Measurements from ENCODE around the gene FBLN2.

DNA sequence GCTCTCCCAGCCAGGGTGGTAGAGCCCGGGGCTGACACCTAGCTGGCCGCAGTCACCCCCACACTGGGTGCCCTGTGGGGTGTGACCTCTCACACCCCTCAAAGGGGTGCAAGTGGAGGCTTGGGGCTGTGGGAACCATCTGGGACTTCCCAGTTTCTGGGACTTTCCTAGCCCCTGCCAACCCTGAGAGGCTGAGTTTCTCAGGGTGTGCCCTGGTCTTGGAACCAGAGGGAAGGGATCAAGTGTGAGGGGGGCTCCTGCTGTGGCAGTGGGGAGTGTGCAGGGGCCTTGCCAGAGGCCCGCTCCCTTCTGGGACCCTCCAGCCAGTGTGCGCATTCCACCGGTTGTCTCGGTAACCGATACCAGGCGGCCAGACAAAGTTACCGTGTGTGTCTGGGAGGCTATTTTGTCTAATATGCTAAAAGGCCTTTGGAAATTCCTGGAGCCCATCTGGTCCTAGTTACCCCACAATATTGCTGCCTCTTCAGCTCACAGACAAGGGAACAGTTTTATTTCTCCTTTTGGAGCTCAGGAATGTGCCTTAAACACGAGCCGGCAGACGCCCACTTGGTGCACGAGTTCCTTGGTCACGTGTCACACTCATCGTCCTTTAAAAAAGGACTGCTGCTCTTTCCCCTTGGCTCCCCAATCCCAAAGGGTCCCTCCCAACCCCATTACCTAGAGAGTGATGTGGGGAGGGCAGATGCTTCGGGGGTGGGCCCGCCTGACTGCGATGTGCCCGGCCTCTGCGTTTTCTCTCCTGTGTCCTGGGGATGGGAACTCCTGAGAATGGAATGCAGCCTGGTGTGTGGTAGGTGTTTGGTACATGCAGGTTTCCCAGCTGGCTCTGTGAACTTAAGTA, 35.6 kb upstream of the FBLN2 start:
- TF ChIP-seq, protein P1, sequence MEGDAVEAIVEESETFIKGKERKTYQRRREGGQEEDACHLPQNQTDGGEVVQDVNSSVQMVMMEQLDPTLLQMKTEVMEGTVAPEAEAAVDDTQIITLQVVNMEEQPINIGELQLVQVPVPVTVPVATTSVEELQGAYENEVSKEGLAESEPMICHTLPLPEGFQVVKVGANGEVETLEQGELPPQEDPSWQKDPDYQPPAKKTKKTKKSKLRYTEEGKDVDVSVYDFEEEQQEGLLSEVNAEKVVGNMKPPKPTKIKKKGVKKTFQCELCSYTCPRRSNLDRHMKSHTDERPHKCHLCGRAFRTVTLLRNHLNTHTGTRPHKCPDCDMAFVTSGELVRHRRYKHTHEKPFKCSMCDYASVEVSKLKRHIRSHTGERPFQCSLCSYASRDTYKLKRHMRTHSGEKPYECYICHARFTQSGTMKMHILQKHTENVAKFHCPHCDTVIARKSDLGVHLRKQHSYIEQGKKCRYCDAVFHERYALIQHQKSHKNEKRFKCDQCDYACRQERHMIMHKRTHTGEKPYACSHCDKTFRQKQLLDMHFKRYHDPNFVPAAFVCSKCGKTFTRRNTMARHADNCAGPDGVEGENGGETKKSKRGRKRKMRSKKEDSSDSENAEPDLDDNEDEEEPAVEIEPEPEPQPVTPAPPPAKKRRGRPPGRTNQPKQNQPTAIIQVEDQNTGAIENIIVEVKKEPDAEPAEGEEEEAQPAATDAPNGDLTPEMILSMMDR (IDR thresholded peaks at IDR 0.05) = no peak
- TF ChIP-seq POLR2A (IDR thresholded peaks at IDR 0.05) = no peak

Data from Peyer's patch (tissue), 4 donors.